DOHH2 (cell line): ENCODE results near the gene ADH1C.

ENCODE experiments used
- H3F3A ChIP-seq: fragments of 200-600 bp; sonication (generic), shearing (Covaris generic); 2 replicates; pipeline ENCODE4 v1.6.0; 2016; ENCODE audit warnings: antibody characterized with exemption, mild to moderate bottlenecking; ENCODE audit not compliant: control insufficient read depth, insufficient read depth
- H3K27ac ChIP-seq: fragments of 200-600 bp; sonication (generic); 2 replicates; pipeline ENCODE4 v1.5.1; 2014; ENCODE audit warnings: low read depth, mild to moderate bottlenecking, low read length, moderate library complexity
- H3K27me3 ChIP-seq: fragments of 200-600 bp; sonication (generic); 2 replicates; pipeline ENCODE4 v1.6.1; 2014; ENCODE audit warnings: mild to moderate bottlenecking, low read length, mixed read lengths; ENCODE audit not compliant: control insufficient read depth
- H3K36me3 ChIP-seq: fragments of 200-600 bp; sonication (generic); 2 replicates; pipeline ENCODE4 v1.6.1; 2014; ENCODE audit warnings: mild to moderate bottlenecking, low read length, moderate library complexity, mixed read lengths; ENCODE audit not compliant: control insufficient read depth
- H3K4me1 ChIP-seq: fragments of 200-600 bp; sonication (generic); 2 replicates; pipeline ENCODE4 v1.6.1; 2014; ENCODE audit warnings: mild to moderate bottlenecking, low read length, mixed read lengths; ENCODE audit not compliant: control insufficient read depth
- H3K4me2 ChIP-seq: fragments of 200-600 bp; sonication (generic); 2 replicates; pipeline ENCODE4 v1.6.0; 2014; ENCODE audit warnings: mild to moderate bottlenecking, low read length, moderate library complexity
- H3K4me3 ChIP-seq: fragments of 200-600 bp; sonication (generic); 2 replicates; pipeline ENCODE4 v1.5.1; 2014; ENCODE audit warnings: mild to moderate bottlenecking, low read length, mixed read lengths
- H3K79me2 ChIP-seq: fragments of 200-600 bp; sonication (generic); 2 replicates; pipeline ENCODE4 v1.6.1; 2014; ENCODE audit warnings: mild to moderate bottlenecking, low read length, mixed read lengths; ENCODE audit not compliant: control insufficient read depth
- H3K9me2 ChIP-seq: fragments of 200-600 bp; sonication (generic); replicated peaks from 2 replicates; pipeline ENCODE4 v1.6.1; 2014; ENCODE audit warnings: mild to moderate bottlenecking, low read length, mixed read lengths; ENCODE audit not compliant: control insufficient read depth
- H3K9me3 ChIP-seq: fragments of 200-600 bp; sonication (generic); 2 replicates; pipeline ENCODE4 v1.6.1; 2014; ENCODE audit warnings: antibody characterized with exemption, low read length, mixed read lengths; ENCODE audit not compliant: control insufficient read depth, insufficient read depth
- H4K20me1 ChIP-seq: fragments of 200-600 bp; sonication (generic); 2 replicates; pipeline ENCODE4 v1.6.0; 2014; ENCODE audit warnings: low read depth, mild to moderate bottlenecking, antibody characterized with exemption, low read length, moderate library complexity; ENCODE audit not compliant: control insufficient read depth, insufficient read depth
- CTCF ChIP-seq: fragments of 200-600 bp; sonication (generic); IDR thresholded peaks from one replicate; pipeline ENCODE4 v1.5.1; 2014; ENCODE audit warnings: antibody characterized with exemption, mild to moderate bottlenecking, low read depth, low read length; ENCODE audit not compliant: poor library complexity, severe bottlenecking
- EZH2phosphoT487 ChIP-seq: fragments of 200-600 bp; sonication (generic); IDR thresholded peaks from 2 replicates; pipeline ENCODE4 v1.6.1; 2017; ENCODE audit warnings: borderline replicate concordance, mild to moderate bottlenecking, antibody characterized with exemption, low read length, moderate library complexity, mixed read lengths

The ADH1C gene

GRCh38 chr4:99395595-99396364, 43.2 kb upstream of the ADH1C start:
- Histone ChIP-seq H3K4me2 (no peak overlapping the region), H3K9me3 (no peaks in the 10 kb centered on the region), H3K36me3 (no peaks in the 10 kb centered on the region), H3K27ac (no peak overlapping the region), H3K4me3 (no peak overlapping the region), H3K27me3 (no peaks in the 10 kb centered on the region), H3F3A (no peaks in the 10 kb centered on the region), H3K79me2 (no peaks in the 10 kb centered on the region), H4K20me1 (no peaks in the 10 kb centered on the region), H3K9me2 (no peaks in the 10 kb centered on the region), H3K4me1 (no peaks in the 10 kb centered on the region)
- no peak for TF ChIP-seq EZH2phosphoT487
- TF ChIP-seq CTCF = no peak

- H3K27me3 ChIP-seq = no peaks in the 10 kb centered on the region
- H3F3A ChIP-seq = no peaks in the 10 kb centered on the region
- no peaks in the 10 kb centered on the region for H3K9me2 ChIP-seq
- H3K4me3 ChIP-seq = no peak overlapping the region
- no peaks in the 10 kb centered on the region for H3K79me2 ChIP-seq
- H4K20me1 ChIP-seq = no peaks in the 10 kb centered on the region
- H3K4me2 ChIP-seq = no peak overlapping the region
- no peaks in the 10 kb centered on the region for H3K9me3 ChIP-seq
- H3K36me3 ChIP-seq = no peaks in the 10 kb centered on the region
- no peaks in the 10 kb centered on the region for H3K4me1 ChIP-seq
- TF ChIP-seq EZH2phosphoT487 = no peak
- TF ChIP-seq CTCF = no peak
- H3K27ac ChIP-seq = no peak overlapping the region
Measured at GRCh38 chr4:99394896-99395295, 42.4 kb upstream of the ADH1C start.

- Histone ChIP-seq H3K27me3 (0 out of 2 replicates have a peak, but pooled peaks cover 3% of the 10 kb centered on the region), H3K4me1 (no peaks in the 10 kb centered on the region), H3K4me3 (no peak overlapping the region), H3K79me2 (no peaks in the 10 kb centered on the region), H3K9me3 (no peaks in the 10 kb centered on the region), H4K20me1 (no peaks in the 10 kb centered on the region), H3K27ac (no peak overlapping the region), H3K4me2 (no peak overlapping the region), H3K36me3 (no peaks in the 10 kb centered on the region), H3K9me2 (no peaks in the 10 kb centered on the region), H3F3A (no peaks in the 10 kb centered on the region)
- TF ChIP-seq EZH2phosphoT487 (no peak), CTCF (no peak)
Measured at GRCh38 chr4:99390055-99390454, 37.5 kb upstream of the ADH1C start.
